Neural cell (in vitro differentiated cells): ENCODE results near the gene APPL1. TPM values are rescaled to one million over a fixed set of nuclear protein-coding genes. Genes with fewer than 3 reads are reported as not detected.
"Not testable (repeated sequence)": the region's sequence is repeated elsewhere in the genome, so short reads cannot be mapped to it uniquely, and the experiment has no call there.

Source experiments
- H2AFZ ChIP-seq: fragments of 200-600, 300-800 bp; sonication (generic), shearing (Covaris generic); 2 replicates; pipeline ENCODE4 v1.6.0; 2014; ENCODE audit warnings: low read depth, mild to moderate bottlenecking, antibody characterized with exemption, low read length, moderate library complexity
- H3F3A ChIP-seq: fragments of 200-600 bp; shearing (Covaris generic); 2 replicates; pipeline ENCODE4 v1.6.1; 2016; ENCODE audit warnings: mild to moderate bottlenecking, moderate library complexity, mixed read lengths, antibody characterized with exemption, low read length; ENCODE audit not compliant: insufficient read depth, poor library complexity, severe bottlenecking
- H3K27ac ChIP-seq: fragments of 200-600, 300-800 bp; sonication (generic), shearing (Covaris generic); 2 replicates; pipeline ENCODE4 v1.5.1; 2014; ENCODE audit warnings: mild to moderate bottlenecking, low read length, moderate library complexity
- H3K27me3 ChIP-seq: fragments of 300-800, 200-600 bp; sonication (generic), shearing (Covaris generic); 2 replicates; pipeline ENCODE4 v1.6.0; 2014; ENCODE audit warnings: mild to moderate bottlenecking, low read depth, low read length, moderate library complexity; ENCODE audit not compliant: insufficient read depth
- H3K36me3 ChIP-seq: fragments of 300-800, 200-600 bp; sonication (generic), shearing (Covaris generic); 2 replicates; pipeline ENCODE4 v1.5.1; 2014; ENCODE audit warnings: mild to moderate bottlenecking, antibody characterized with exemption, low read length, moderate library complexity; ENCODE audit not compliant: insufficient read depth
- H3K4me2 ChIP-seq: fragments of 300-800, 200-600 bp; sonication (generic), shearing (Covaris generic); 2 replicates; pipeline ENCODE4 v1.6.0; 2014; ENCODE audit warnings: mild to moderate bottlenecking, low read length
- H3K4me3 ChIP-seq: fragments of 300-800, 200-600 bp; sonication (generic), shearing (Covaris generic); 2 replicates; pipeline ENCODE4 v1.5.1; 2014; ENCODE audit warnings: mild to moderate bottlenecking, low read length, moderate library complexity
- H3K79me2 ChIP-seq: fragments of 200-600 bp; shearing (Covaris generic); replicated peaks from 2 replicates; pipeline ENCODE4 v1.6.0; 2014; ENCODE audit warnings: mild to moderate bottlenecking, low read length, moderate library complexity; ENCODE audit not compliant: insufficient read depth
- H3K9ac ChIP-seq: fragments of 300-800, 200-600 bp; sonication (generic), shearing (Covaris generic); 2 replicates; pipeline ENCODE4 v1.6.1; 2016; ENCODE audit warnings: mild to moderate bottlenecking, low read length, mixed read lengths
- H3K9me2 ChIP-seq: fragments of 200-600 bp; shearing (Covaris generic); 2 replicates; pipeline ENCODE4 v1.6.1; 2016; ENCODE audit warnings: mild to moderate bottlenecking, low read length, mixed read lengths; ENCODE audit not compliant: insufficient read depth
- H3K9me3 ChIP-seq: fragments of 200-600, 300-800 bp; sonication (generic), shearing (Covaris generic); 2 replicates; pipeline ENCODE4 v1.6.1; 2016; ENCODE audit warnings: mild to moderate bottlenecking, mixed run types, low read length, moderate library complexity, mixed read lengths
- H4K20me1 ChIP-seq: fragments of 200-600 bp; shearing (Covaris generic); 2 replicates; pipeline ENCODE4 v1.6.1; 2016; ENCODE audit warnings: mild to moderate bottlenecking, mixed run types; ENCODE audit not compliant: insufficient read depth
- CTCF ChIP-seq: fragments of 450-650 bp; IDR thresholded peaks from 2 replicates; pipeline ENCODE4 v1.5.1; 2014; ENCODE audit warnings: antibody characterized with exemption, mild to moderate bottlenecking, moderate library complexity; ENCODE audit not compliant: poor library complexity, severe bottlenecking
- EP300 ChIP-seq: fragments of 450-650 bp; conservative IDR thresholded peaks from 2 replicates; pipeline ENCODE4 v1.6.1; 2014; ENCODE audit warnings: antibody characterized with exemption, mild to moderate bottlenecking, moderate library complexity; ENCODE audit not compliant: poor library complexity, severe bottlenecking
- EZH2 ChIP-seq: fragments of 200-600, 300-800 bp; shearing (Covaris generic), sonication (generic); IDR thresholded peaks from 2 replicates; pipeline ENCODE4 v1.6.1; 2014; ENCODE audit warnings: antibody characterized with exemption, low read length, borderline replicate concordance, mild to moderate bottlenecking; ENCODE audit not compliant: insufficient read depth, poor library complexity, severe bottlenecking
- MXI1 ChIP-seq: fragments of 450-650 bp; conservative IDR thresholded peaks from 2 replicates; pipeline ENCODE4 v1.6.1; 2014; ENCODE audit warnings: antibody characterized with exemption, mild to moderate bottlenecking; ENCODE audit not compliant: poor library complexity, severe bottlenecking
- POLR2AphosphoS5 ChIP-seq: IDR thresholded peaks from 2 replicates; pipeline ENCODE4 v1.6.1; 2012
- RAD21 ChIP-seq: fragments of 450-650 bp; conservative IDR thresholded peaks from 2 replicates; pipeline ENCODE4 v1.6.1; 2014; ENCODE audit warnings: antibody characterized with exemption, mild to moderate bottlenecking, moderate library complexity
- REST ChIP-seq: IDR thresholded peaks from 2 replicates; pipeline ENCODE4 v1.6.1; 2012; ENCODE audit warnings: borderline replicate concordance
- SMC3 ChIP-seq: fragments of 450-650 bp; conservative IDR thresholded peaks from 2 replicates; pipeline ENCODE4 v1.6.1; 2014; ENCODE audit warnings: antibody characterized with exemption, mild to moderate bottlenecking, moderate library complexity; ENCODE audit not compliant: poor library complexity
- TAF1 ChIP-seq: IDR thresholded peaks from 2 replicates; pipeline ENCODE4 v1.6.1; 2012; ENCODE audit warnings: low read depth
- polyA plus RNA-seq: library from polyadenylated mRNA; depleted of rRNA; stranded (reverse); fragments of >200 nt; gene quantifications from 2 replicates; pipeline ENCODE4 v1.2.3, GENCODE V29; 2014

Gene APPL1
- polyA plus RNA-seq, 1 donor from 2014 or later = 25.9 TPM

GRCh38 chr3:57292897-57293526 is 65.5 kb downstream of the APPL1 start:
- TF ChIP-seq CTCF (no peak), TAF1 (no peak), EZH2 (no peak), RAD21 (no peak), SMC3 (no peak), EP300 (no peak), MXI1 (no peak), POLR2AphosphoS5 (no peak), REST (no peak)
- H4K20me1 ChIP-seq = no peaks in the 10 kb centered on the region
- H3K4me2 ChIP-seq = no peak overlapping the region
- H3K79me2 ChIP-seq = no peaks in the 10 kb centered on the region
- H3F3A ChIP-seq = no peaks in the 10 kb centered on the region
- no peaks in the 10 kb centered on the region for H3K27me3 ChIP-seq
- H3K9ac ChIP-seq = no peak overlapping the region
- no peak overlapping the region for H3K27ac ChIP-seq
- no peaks in the 10 kb centered on the region for H3K9me2 ChIP-seq
- no peaks in the 10 kb centered on the region for H3K36me3 ChIP-seq
- no peak overlapping the region for H3K4me3 ChIP-seq
- H3K9me3 ChIP-seq = no peaks in the 10 kb centered on the region
- no peak overlapping the region for H2AFZ ChIP-seq

- Histone ChIP-seq H3K4me3 (no peak overlapping the region), H2AFZ (no peak overlapping the region), H3K27me3 (no peaks in the 10 kb centered on the region), H3K4me2 (no peak overlapping the region), H3K9ac (no peak overlapping the region), H3K27ac (no peak overlapping the region), H3K9me3 (no peaks in the 10 kb centered on the region), H3F3A (no peaks in the 10 kb centered on the region), H3K9me2 (no peaks in the 10 kb centered on the region), H3K36me3 (no peaks in the 10 kb centered on the region), H3K79me2 (no peaks in the 10 kb centered on the region), H4K20me1 (no peaks in the 10 kb centered on the region)
- TF ChIP-seq SMC3 (no peak), TAF1 (no peak), EP300 (no peak)
Measured at GRCh38 chr3:57298041-57298440, 70.5 kb downstream of the APPL1 start.

GRCh38 chr3:57303520-57303919 is 76.0 kb downstream of the APPL1 start:
- H3F3A ChIP-seq = not testable (repeated sequence)

More at GRCh38 chr3:57303520-57303919, 76.0 kb downstream of the APPL1 start:
- not testable (repeated sequence) for H3K4me2 ChIP-seq, H3K27me3 ChIP-seq, H3K79me2 ChIP-seq, H3K9me2 ChIP-seq, H3K9me3 ChIP-seq, H3K9ac ChIP-seq, H3K36me3 ChIP-seq, H4K20me1 ChIP-seq, H3K4me3 ChIP-seq, H3K27ac ChIP-seq, H2AFZ ChIP-seq
